ENCODE data around the gene TLX1.

TLX1 gene

GRCh38 chr10:101134299-101135127 is 3.4 kb downstream of the TLX1 start:
- no peak for DNase-seq (ENCODE audit: low spot score)

- peak; percentile 31 for DNase-seq (ENCODE audit: low spot score)
These were observed 4.3 kb downstream of the TLX1 start for GRCh38 chr10:101135141-101136006.

GRCh38 chr10:101136007-101136707 is 5.1 kb downstream of the TLX1 start:
- no peak for DNase-seq (ENCODE audit: low spot score)

- no peak for DNase-seq (ENCODE audit: low spot score)
These were observed 5.6 kb downstream of the TLX1 start for GRCh38 chr10:101136708-101137121.

- DNase-seq (ENCODE audit: low spot score): no peak
These were observed 6.2 kb downstream of the TLX1 start for GRCh38 chr10:101137271-101137670.

GRCh38 chr10:101138788-101139420 is 7.8 kb downstream of the TLX1 start:
- no peak for DNase-seq (ENCODE audit: low spot score)

- peak; percentile 67 for DNase-seq (ENCODE audit: low spot score)
These were observed 8.4 kb downstream of the TLX1 start for GRCh38 chr10:101139421-101139911.

- DNase-seq (ENCODE audit: low spot score): no peak
These were observed 9.2 kb downstream of the TLX1 start for GRCh38 chr10:101140084-101140949.

- no peak for DNase-seq (ENCODE audit: low spot score)
These were observed 10.0 kb downstream of the TLX1 start for GRCh38 chr10:101140950-101141615.

- DNase-seq (ENCODE audit: low spot score): peak; percentile 80
These were observed 10.8 kb downstream of the TLX1 start for GRCh38 chr10:101141616-101142532.

GRCh38 chr10:101142533-101143344 is 11.6 kb downstream of the TLX1 start:
- no peak for DNase-seq (ENCODE audit: low spot score)

GRCh38 chr10:101143345-101143630 is 12.2 kb downstream of the TLX1 start:
- DNase-seq (ENCODE audit: low spot score): no peak

GRCh38 chr10:101144053-101144452 is 13.0 kb downstream of the TLX1 start:
- no peak for DNase-seq (ENCODE audit: low spot score)

- DNase-seq (ENCODE audit: low spot score): no peak
These were observed 14.0 kb downstream of the TLX1 start for GRCh38 chr10:101145145-101145544.

GRCh38 chr10:101145750-101146391 is 14.8 kb downstream of the TLX1 start:
- DNase-seq (ENCODE audit: low spot score): no peak

- no peak for DNase-seq (ENCODE audit: low spot score)
These were observed 15.5 kb downstream of the TLX1 start for GRCh38 chr10:101146392-101147251.

GRCh38 chr10:101151395-101151794 is 20.3 kb downstream of the TLX1 start:
- DNase-seq (ENCODE audit: low spot score): peak; percentile 66
